Activated CD8-positive, alpha-beta T cell treated with anti-CD3 and anti-CD28 coated beads for 36 hours (primary cell): ENCODE measurements around the gene CHSY1. TPM values are rescaled to one million over a fixed set of nuclear protein-coding genes. Genes with fewer than 3 reads are reported as not detected.
A peak's percentile ranks its signal among the peaks of the same experiment; 100 is the strongest.

Experiments
- ATAC-seq: fragments of 200-7000 bp; cut with Tn5 transposase; one replicate; pipeline ENCODE4 v1.10.0; 2021; ENCODE audit warnings: mild to moderate bottlenecking, moderate library complexity
- CTCF ChIA-PET: fragments of 350-600 bp; sonication (Branson Sonifier 250); formaldehyde crosslinking; loops from one replicate; lab custom pipeline; 2021; ENCODE audit warnings: antibody characterized with exemption; lab: Charles Lee
- POLR2A ChIA-PET: fragments of 350-600 bp; sonication (Branson Sonifier 250); formaldehyde crosslinking; loops from one replicate; lab custom pipeline; 2021; ENCODE audit warnings: antibody characterized with exemption; lab: Charles Lee
- DNase-seq: peaks from one replicate; pipeline ENCODE4 v3.0.0-alpha.2; 2020
- H3K27ac Mint-ChIP-seq: one replicate; pipeline ENCODE4 v1.8.0; 2021; ENCODE audit warnings: mild to moderate bottlenecking, mixed read lengths
- H3K27me3 Mint-ChIP-seq: one replicate; pipeline ENCODE4 v1.8.0; 2021; ENCODE audit warnings: mixed read lengths
- H3K36me3 Mint-ChIP-seq: one replicate; pipeline ENCODE4 v1.8.0; 2021; ENCODE audit warnings: low read depth, mixed read lengths
- H3K4me1 Mint-ChIP-seq: one replicate; pipeline ENCODE4 v1.8.0; 2021; ENCODE audit warnings: low read depth, mixed read lengths
- H3K4me3 Mint-ChIP-seq: one replicate; pipeline ENCODE4 v1.8.0; 2021; ENCODE audit warnings: mild to moderate bottlenecking, moderate library complexity, mixed read lengths
- H3K9me3 Mint-ChIP-seq: one replicate; pipeline ENCODE4 v1.8.0; 2021; ENCODE audit warnings: mixed read lengths
- CTCF ChIP-seq: fragments of 200-600 bp; IDR thresholded peaks from one replicate; pipeline ENCODE4 v1.8.0; 2022; ENCODE audit warnings: antibody characterized with exemption, mild to moderate bottlenecking
- intact Hi-C: fragments of 100-400 bp; cut with micrococcal nuclease; formaldehyde crosslinking; loops from one replicate; pipeline ENCODE4 v1.10.0; 2022
- total RNA-seq, 2 experiments: library from RNA; stranded (reverse); gene quantifications; one replicate each; pipeline ENCODE4 v1.2.3, GENCODE V29; 2021

CHSY1 gene
- total RNA-seq, 2 experiments from 2014 or later = 57.9 to 58.3 TPM

- H3K36me3 Mint-ChIP-seq = peaks cover 57% of the 10 kb centered on the region
- CTCF ChIA-PET = interaction anchor here (1.3 to 3.1 kb wide), 5 partner anchors 7 to 364 kb away, joined by 4 to 21 read pairs (median 5); no protein-coding TSS in a partner anchor
- intact Hi-C loops = loop anchor here (5.0 kb wide), 1 partner anchor 365 kb away; no protein-coding TSS in a partner anchor
Observed at GRCh38 chr15:101277038-101277822, 25.4 kb upstream of the CHSY1 start, which contains the start of gene SELENOS. Gene SELENOS (minus strand): TSS chr15:101277485. CDS start chr15:101277417, 68 bp downstream.

GRCh38 chr15:101276501-101277037 is 24.7 kb upstream of the CHSY1 start:
- peak; percentile 61 for DNase-seq
- ATAC-seq = peak; percentile 43
- Mint-ChIP-seq H3K9me3 (no peaks in the 10 kb centered on the region), H3K27me3 (no peaks in the 10 kb centered on the region), H3K4me3 (peak overlapping the region; percentile 97), H3K36me3 (peaks cover 51% of the 10 kb centered on the region), H3K27ac (peak overlapping the region; percentile 86), H3K4me1 (peaks cover 25% of the 10 kb centered on the region)
- intact Hi-C loops = loop anchor here (5.0 kb wide), 1 partner anchor 366 kb away; no protein-coding TSS in a partner anchor
- ChIA-PET CTCF (interaction anchor here (0.6 to 3.1 kb wide), 9 partner anchors 9 to 373 kb away, joined by 3 to 21 read pairs (median 5); no protein-coding TSS in a partner anchor), POLR2A (interaction anchor here (0.7 to 1.4 kb wide), 3 partner anchors 11 to 18 kb away, joined by 3 to 6 read pairs (median 4); partner anchors contain the start of gene SNRPA1)
- peak; percentile 38 for TF ChIP-seq CTCF

More at GRCh38 chr15:101277038-101277822, 25.4 kb upstream of the CHSY1 start, which contains the start of gene SELENOS:
- Mint-ChIP-seq H3K4me3 (peak within 1 kb of the TSS; percentile 97), H3K9me3 (no peaks in the 10 kb centered on the region), H3K27ac (peak within 1 kb of the TSS; percentile 86), H3K27me3 (no peaks in the 10 kb centered on the region), H3K4me1 (peaks cover 25% of the 10 kb centered on the region)
- peak; percentile 14 for TF ChIP-seq CTCF
- ATAC-seq (peak; percentile 93), DNase-seq (peak; percentile 88)
- POLR2A ChIA-PET = interaction anchor here (1.1 to 9.5 kb wide), 2 partner anchors 11 to 15 kb away, joined by 4 to 133 read pairs; partner anchors contain the start of gene SNRPA1

GRCh38 chr15:101275018-101275417 is 23.2 kb upstream of the CHSY1 start:
- POLR2A ChIA-PET = interaction anchor here (0.8 to 1.8 kb wide), 5 partner anchors 8 to 184 kb away, joined by 3 to 6 read pairs (median 5); partner anchors contain the start of gene SNRPA1
- no peak for TF ChIP-seq CTCF
- H3K36me3 Mint-ChIP-seq = peaks cover 44% of the 10 kb centered on the region
- CTCF ChIA-PET = interaction anchor here (1.0 to 3.1 kb wide), 8 partner anchors 11 to 366 kb away, joined by 3 to 21 read pairs (median 5); no protein-coding TSS in a partner anchor
- DNase-seq (no peak), ATAC-seq (no peak)
- intact Hi-C loops = loop anchor here (5.0 kb wide), 1 partner anchor 367 kb away; no protein-coding TSS in a partner anchor
- no peaks in the 10 kb centered on the region for H3K9me3 Mint-ChIP-seq
- peak overlapping the region; percentile 27 for H3K27ac Mint-ChIP-seq
- H3K4me3 Mint-ChIP-seq = peak overlapping the region; percentile 97
- no peaks in the 10 kb centered on the region for H3K27me3 Mint-ChIP-seq
- H3K4me1 Mint-ChIP-seq = peaks cover 25% of the 10 kb centered on the region

GRCh38 chr15:101273534-101273933 is 21.7 kb upstream of the CHSY1 start:
- POLR2A ChIA-PET = interaction anchor here (0.6 to 1.4 kb wide), 5 partner anchors 15 to 86 kb away, joined by 3 to 7 read pairs (median 3); partner anchors contain the start of gene SNRPA1
- no peak for DNase-seq
- no peak for ATAC-seq
- H3K4me1 Mint-ChIP-seq = peaks cover 22% of the 10 kb centered on the region
- no peak overlapping the region for H3K4me3 Mint-ChIP-seq
- TF ChIP-seq CTCF = no peak
- H3K9me3 Mint-ChIP-seq = no peaks in the 10 kb centered on the region
- H3K27ac Mint-ChIP-seq = no peak overlapping the region
- H3K27me3 Mint-ChIP-seq = no peaks in the 10 kb centered on the region
- CTCF ChIA-PET = interaction anchor here (0.9 to 2.4 kb wide), 6 partner anchors 15 to 368 kb away, joined by 3 to 11 read pairs (median 9); no protein-coding TSS in a partner anchor
- intact Hi-C loops = no loop called here
- peaks cover 42% of the 10 kb centered on the region for H3K36me3 Mint-ChIP-seq
